Measurements from ENCODE around the gene ADAT2. TPM values are rescaled to one million over a fixed set of nuclear protein-coding genes. Genes with fewer than 3 reads are reported as not detected.
A peak's percentile ranks its signal among the peaks of the same experiment; 100 is the strongest.

ADAT2 gene
- total and polyA plus RNA-seq, 2 of the 13 experiments (the other 11 are each of a cell fraction or from before 2014, with no cell fraction given): 10.5 to 18.3 TPM

GRCh38 chr6:143397227-143398222, 53.0 kb downstream of the ADAT2 start (continued):
- TF ChIP-seq PCBP2 (optimal IDR thresholded peaks at IDR 0.05; ENCODE audit: low read depth, low read length, poor library complexity, severe bottlenecking) (no peak), CREB1 (IDR thresholded peaks at IDR 0.05) (no peak), CREB1 (CRISPR knock-in tag; IDR thresholded peaks at IDR 0.05) (peak; percentile 58; the same call in 1 of the 2 replicates), ZNF879 (CRISPR knock-in tag; IDR thresholded peaks at IDR 0.05) (no peak), KLF15 (CRISPR knock-in tag; IDR thresholded peaks at IDR 0.05; ENCODE audit: borderline replicate concordance) (no peak; the same call in 1 of the 2 replicates), ASH2L (IDR thresholded peaks at IDR 0.05; ENCODE audit: insufficient read length, low read depth, low read length) (peak; percentile 91), PAWR (CRISPR knock-in tag; IDR thresholded peaks at IDR 0.05; ENCODE audit: borderline replicate concordance) (peak; percentile 38; the same call in 1 of the 2 replicates), FOXK1 (CRISPR knock-in tag; IDR thresholded peaks at IDR 0.05; ENCODE audit: borderline replicate concordance, low read depth) (peak; percentile 82; the same call in 1 of the 2 replicates), ZMYM4 (CRISPR knock-in tag; IDR thresholded peaks at IDR 0.05) (peak; percentile 87), ZNF160 (CRISPR knock-in tag; IDR thresholded peaks at IDR 0.05) (no peak), IRF1 (CRISPR knock-in tag; IDR thresholded peaks at IDR 0.05; ENCODE audit: low read depth) (no peak), PLSCR1 (CRISPR knock-in tag; IDR thresholded peaks at IDR 0.05; ENCODE audit: borderline replicate concordance) (no peak), MTF1 (CRISPR knock-in tag; IDR thresholded peaks at IDR 0.05) (no peak), ZNF564 (CRISPR knock-in tag; IDR thresholded peaks at IDR 0.05) (no peak), TARDBP (CRISPR knock-in tag; IDR thresholded peaks at IDR 0.05) (peak; percentile 85), ATF6 (CRISPR knock-in tag; conservative IDR thresholded peaks at IDR 0.05) (no peak), MAF1 (CRISPR knock-in tag; IDR thresholded peaks at IDR 0.05; ENCODE audit: borderline replicate concordance) (no peak), ZFX (CRISPR knock-in tag; IDR thresholded peaks at IDR 0.05; ENCODE audit: low read depth) (peak; percentile 57), HNRNPL (IDR thresholded peaks at IDR 0.05; ENCODE audit: low read depth, low read length) (no peak), SOX5 (CRISPR knock-in tag; IDR thresholded peaks at IDR 0.05; ENCODE audit: borderline replicate concordance) (peak; percentile 82), KDM2A (CRISPR knock-in tag; IDR thresholded peaks at IDR 0.05; ENCODE audit: borderline replicate concordance, low read depth) (peak; percentile 72), MXI1 (IDR thresholded peaks at IDR 0.05; ENCODE audit: borderline replicate concordance, low read depth, low read length) (peak; percentile 74; the same call in 1 of the 3 replicates), SOX6 (IDR thresholded peaks at IDR 0.05) (no peak), SOX6 (CRISPR knock-in tag; IDR thresholded peaks at IDR 0.05) (peak; percentile 92), ZSCAN25 (CRISPR knock-in tag; IDR thresholded peaks at IDR 0.05) (peak; percentile 99), ZNF709 (CRISPR knock-in tag; IDR thresholded peaks at IDR 0.05) (no peak)
